AG09319 (cell line): ENCODE data around the gene SPINDOC.

Experiments
- DNase-seq: peaks from one replicate; pipeline ENCODE4 v3.0.0-alpha.2; 2010; ENCODE audit warnings: low read depth; ENCODE audit errors: extremely low read depth
- CTCF ChIP-seq: IDR thresholded peaks from 2 replicates; pipeline ENCODE4 v1.5.1; 2011; ENCODE audit warnings: low read depth, mild to moderate bottlenecking, inconsistent platforms, low read length, moderate library complexity

The SPINDOC gene

GRCh38 chr11:63826471-63827190 lies 13.4 kb downstream of the SPINDOC start:
- TF ChIP-seq CTCF: no peak
- DNase-seq: no peak

GRCh38 chr11:63829823-63830489 lies 16.7 kb downstream of the SPINDOC start:
- TF ChIP-seq CTCF: peak; percentile 28
- DNase-seq: no peak

GRCh38 chr11:63831326-63831725 lies 18.1 kb downstream of the SPINDOC start:
- no peak for TF ChIP-seq CTCF
- DNase-seq: no peak

- TF ChIP-seq CTCF: no peak
These were observed 19.1 kb downstream of the SPINDOC start for GRCh38 chr11:63832336-63832735.

GRCh38 chr11:63833048-63833447 lies 19.8 kb downstream of the SPINDOC start:
- TF ChIP-seq CTCF: no peak
- DNase-seq: no peak

More at GRCh38 chr11:63832336-63832735, 19.1 kb downstream of the SPINDOC start:
- no peak for DNase-seq

GRCh38 chr11:63834535-63835157 lies 21.4 kb downstream of the SPINDOC start:
- TF ChIP-seq CTCF: no peak
- DNase-seq: no peak

- DNase-seq: no peak
- no peak for TF ChIP-seq CTCF
These were observed 21.9 kb downstream of the SPINDOC start for GRCh38 chr11:63835158-63835545.
